ENCODE results near the gene ZDHHC13. TPM values are rescaled to one million over a fixed set of nuclear protein-coding genes. Genes with fewer than 3 reads are reported as not detected.

ZDHHC13 gene
- total and polyA plus RNA-seq, 2 donors (not counting 1 experiment from before 2014, with no cell fraction given) = 8.8 to 21.7 TPM

- intact Hi-C loops (cut with micrococcal nuclease) = no loop called here
- Mint-ChIP-seq H3K4me1 (no peaks in the 10 kb centered on the region), H3K4me3 (no peak overlapping the region), H3K27ac (no peak overlapping the region), H3K27me3 (peaks cover 31% of the 10 kb centered on the region), H3K9me3 (ENCODE audit: insufficient read depth) (no peaks in the 10 kb centered on the region)
- WGBS (ENCODE audit: insufficient coverage) = 90% methylated on average over 2 of the region's 4 CpGs
- ATAC-seq (ENCODE audit: low read depth) (no peak), DNase-seq (no peak)
- POLR2A ChIA-PET = no interaction called here
- Histone ChIP-seq H3K4me2 (replicated peaks; ENCODE audit: low read depth, low read length, poor library complexity, severe bottlenecking) (no peak overlapping the region), H3K4me1 (ENCODE audit: control insufficient read depth in 2 of 2, insufficient read depth in 2 of 2, low read length in 2 of 2) (no peaks in the 10 kb centered on the region), H3K27me3 (replicated peaks in 1 of 4; ENCODE audit: control extremely low read depth in 1 of 4, control insufficient read depth in 3 of 4, insufficient read depth in 4 of 4, low read length in 3 of 4) (peaks cover 0 to 7% (median 2%) of the 10 kb centered on the region in 4 experiments), H2AFZ (ENCODE audit: insufficient read depth, low read depth, low read length, poor library complexity, severe bottlenecking) (no peak overlapping the region), H3K79me2 (ENCODE audit: control insufficient read depth, insufficient read depth, low read length) (no peaks in the 10 kb centered on the region), H3K27ac (ENCODE audit: low read length in 2 of 2) (no peak overlapping the region), H4K20me1 (ENCODE audit: control insufficient read depth, insufficient read depth, low read length, poor library complexity, severe bottlenecking) (no peaks in the 10 kb centered on the region), H3K9ac (ENCODE audit: low read length) (no peak overlapping the region), H3K9me3 (ENCODE audit: control extremely low read depth in 1 of 3, control insufficient read depth in 2 of 3, insufficient read depth in 1 of 3, low read length in 2 of 3) (no peaks in the 10 kb centered on the region), H3K4me3 (ENCODE audit: control extremely low read depth in 1 of 5, extremely low read depth in 1 of 5, insufficient read depth in 1 of 5, low read depth in 2 of 5, low read length in 4 of 5) (no peak overlapping the region), H3K36me3 (replicated peaks in 1 of 2; ENCODE audit: control extremely low read depth in 1 of 2, control insufficient read depth in 1 of 2, extremely low read depth in 1 of 2, insufficient read depth in 2 of 2, low read length in 1 of 2) (no peaks in the 10 kb centered on the region)
- no peak for TF ChIP-seq EZH2 (IDR thresholded peaks at IDR 0.05; ENCODE audit: borderline replicate concordance, insufficient read depth, low read depth, low read length, poor library complexity, severe bottlenecking)
- TF ChIP-seq, protein P1, sequence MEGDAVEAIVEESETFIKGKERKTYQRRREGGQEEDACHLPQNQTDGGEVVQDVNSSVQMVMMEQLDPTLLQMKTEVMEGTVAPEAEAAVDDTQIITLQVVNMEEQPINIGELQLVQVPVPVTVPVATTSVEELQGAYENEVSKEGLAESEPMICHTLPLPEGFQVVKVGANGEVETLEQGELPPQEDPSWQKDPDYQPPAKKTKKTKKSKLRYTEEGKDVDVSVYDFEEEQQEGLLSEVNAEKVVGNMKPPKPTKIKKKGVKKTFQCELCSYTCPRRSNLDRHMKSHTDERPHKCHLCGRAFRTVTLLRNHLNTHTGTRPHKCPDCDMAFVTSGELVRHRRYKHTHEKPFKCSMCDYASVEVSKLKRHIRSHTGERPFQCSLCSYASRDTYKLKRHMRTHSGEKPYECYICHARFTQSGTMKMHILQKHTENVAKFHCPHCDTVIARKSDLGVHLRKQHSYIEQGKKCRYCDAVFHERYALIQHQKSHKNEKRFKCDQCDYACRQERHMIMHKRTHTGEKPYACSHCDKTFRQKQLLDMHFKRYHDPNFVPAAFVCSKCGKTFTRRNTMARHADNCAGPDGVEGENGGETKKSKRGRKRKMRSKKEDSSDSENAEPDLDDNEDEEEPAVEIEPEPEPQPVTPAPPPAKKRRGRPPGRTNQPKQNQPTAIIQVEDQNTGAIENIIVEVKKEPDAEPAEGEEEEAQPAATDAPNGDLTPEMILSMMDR (IDR thresholded peaks at IDR 0.05) = no peak
- CTCF ChIA-PET = no interaction called here
Observed at GRCh38 chr11:19209617-19210370, 92.8 kb downstream of the ZDHHC13 start.

DNA sequence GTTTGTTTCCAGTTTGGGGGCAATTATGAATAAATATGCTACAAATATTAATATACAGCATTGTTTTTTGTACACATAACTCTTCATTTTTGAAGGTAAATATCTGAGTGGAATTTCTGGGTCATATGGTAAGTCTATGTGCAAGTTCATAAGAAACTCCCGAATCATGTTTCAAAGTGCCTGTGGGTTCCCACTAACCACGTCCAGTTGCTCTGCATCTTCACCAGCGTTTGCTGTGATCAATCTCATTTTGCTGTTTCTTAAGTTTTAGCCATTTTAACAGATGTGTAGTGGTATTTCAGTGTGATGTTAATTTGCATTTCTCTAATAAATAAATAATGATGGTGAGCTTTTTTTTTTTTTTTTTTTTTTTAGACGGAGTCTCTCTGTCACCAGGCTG, 99.1 kb downstream of the ZDHHC13 start:
- 25% methylated on average over 1 of the region's 4 CpGs for WGBS (ENCODE audit: insufficient coverage)
- H3K27ac Mint-ChIP-seq = no peak overlapping the region
- H3K4me1 ChIP-seq (ENCODE audit: control insufficient read depth in 2 of 2, insufficient read depth in 2 of 2, low read length in 2 of 2) = no peaks in the 10 kb centered on the region

More for the DNA sequence above, 99.1 kb downstream of the ZDHHC13 start:
- DNase-seq (no peak), ATAC-seq (ENCODE audit: low read depth) (no peak)
- Histone ChIP-seq H3K27me3 (replicated peaks in 1 of 4; ENCODE audit: control extremely low read depth in 1 of 4, control insufficient read depth in 3 of 4, insufficient read depth in 4 of 4, low read length in 3 of 4) (peaks cover 0 to 4% (median 0%) of the 10 kb centered on the region in 4 experiments), H3K36me3 (replicated peaks in 1 of 2; ENCODE audit: control extremely low read depth in 1 of 2, control insufficient read depth in 1 of 2, extremely low read depth in 1 of 2, insufficient read depth in 2 of 2, low read length in 1 of 2) (no peaks in the 10 kb centered on the region), H3K4me2 (replicated peaks; ENCODE audit: low read depth, low read length, poor library complexity, severe bottlenecking) (no peak overlapping the region), H3K9me3 (ENCODE audit: control extremely low read depth in 1 of 3, control insufficient read depth in 2 of 3, insufficient read depth in 1 of 3, low read length in 2 of 3) (no peaks in the 10 kb centered on the region), H3K27ac (ENCODE audit: low read length in 2 of 2) (no peak overlapping the region), H3K9ac (ENCODE audit: low read length) (no peak overlapping the region), H2AFZ (ENCODE audit: insufficient read depth, low read depth, low read length, poor library complexity, severe bottlenecking) (no peak overlapping the region), H3K79me2 (ENCODE audit: control insufficient read depth, insufficient read depth, low read length) (no peaks in the 10 kb centered on the region), H3K4me3 (ENCODE audit: control extremely low read depth in 1 of 5, extremely low read depth in 1 of 5, insufficient read depth in 1 of 5, low read depth in 2 of 5, low read length in 4 of 5) (no peak overlapping the region), H4K20me1 (ENCODE audit: control insufficient read depth, insufficient read depth, low read length, poor library complexity, severe bottlenecking) (no peaks in the 10 kb centered on the region)
- H3K4me3 Mint-ChIP-seq = no peak overlapping the region
- H3K4me1 Mint-ChIP-seq = no peaks in the 10 kb centered on the region
- TF ChIP-seq, protein P1 (IDR thresholded peaks at IDR 0.05) = no peak
- TF ChIP-seq EZH2 (IDR thresholded peaks at IDR 0.05; ENCODE audit: borderline replicate concordance, insufficient read depth, low read depth, low read length, poor library complexity, severe bottlenecking) = no peak
- H3K27me3 Mint-ChIP-seq = peaks cover 22% of the 10 kb centered on the region
- no peaks in the 10 kb centered on the region for H3K9me3 Mint-ChIP-seq (ENCODE audit: insufficient read depth)
- CTCF ChIA-PET = interaction anchor here (0.6 kb wide), 1 partner anchor 618 kb away, joined by 3 read pairs; no protein-coding TSS in a partner anchor
- intact Hi-C loops (cut with micrococcal nuclease) = no loop called here
- POLR2A ChIA-PET = no interaction called here
